HG02943 (cell line): Measurements from ENCODE around the gene SHE.

ENCODE experiments used
- ATAC-seq: cut with Tn5 transposase; IDR thresholded peaks from one replicate; pipeline ENCODE4 v1.9.1; 2021; ENCODE audit warnings: mild to moderate bottlenecking, low read depth, moderate library complexity; ENCODE audit not compliant: unreplicated experiment

The SHE gene

DNA sequence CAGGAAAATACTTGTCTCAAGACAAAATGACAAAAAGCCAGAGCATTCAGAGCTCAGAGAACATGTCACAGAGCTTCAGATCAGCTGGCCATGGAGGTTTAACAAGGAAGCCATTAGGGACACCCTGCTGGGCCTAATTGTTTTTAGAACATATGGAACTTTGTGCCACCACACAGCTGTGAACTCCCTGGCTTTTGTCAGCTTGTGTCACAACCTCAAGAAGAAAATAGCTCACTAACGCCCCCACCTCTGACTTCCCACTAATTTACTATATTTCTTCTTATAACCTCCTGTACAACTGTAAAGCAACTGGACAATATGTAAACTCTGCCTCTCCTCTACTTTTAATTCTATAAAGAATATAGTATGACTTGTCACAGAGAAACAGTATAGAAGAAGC, 21.2 kb downstream of the SHE start:
- ATAC-seq = no peak

DNA sequence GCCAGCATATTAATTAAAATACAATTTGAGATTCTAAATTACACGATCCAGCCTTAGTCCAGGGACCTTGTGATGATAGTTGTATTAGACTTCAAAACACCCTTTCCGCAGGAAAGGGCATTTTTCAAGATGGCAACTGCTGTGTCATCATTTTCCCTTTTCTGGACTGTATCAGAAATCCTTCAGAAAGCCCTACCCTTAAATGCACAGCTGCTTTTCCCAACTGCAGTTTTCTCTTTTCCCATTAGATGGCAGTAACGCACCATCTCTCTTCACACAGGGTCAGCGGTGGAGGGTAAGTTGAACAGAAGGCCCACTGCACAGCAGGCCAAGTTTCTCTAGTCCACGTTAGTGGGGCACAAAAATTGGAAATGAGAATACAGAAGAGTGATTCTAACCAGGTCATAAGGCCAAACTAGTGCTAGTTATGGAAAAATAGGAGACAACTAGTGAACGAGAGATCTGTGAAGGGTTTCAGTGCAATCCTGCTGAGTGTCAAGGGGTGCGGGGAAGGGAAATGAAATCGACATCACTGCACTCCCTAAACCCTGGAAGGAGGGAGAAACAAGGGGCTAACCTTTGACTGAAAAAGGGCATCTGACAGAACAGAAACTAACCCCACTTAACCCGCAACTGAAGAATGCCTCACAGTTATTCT, 22.3 kb downstream of the SHE start:
- no peak for ATAC-seq

DNA sequence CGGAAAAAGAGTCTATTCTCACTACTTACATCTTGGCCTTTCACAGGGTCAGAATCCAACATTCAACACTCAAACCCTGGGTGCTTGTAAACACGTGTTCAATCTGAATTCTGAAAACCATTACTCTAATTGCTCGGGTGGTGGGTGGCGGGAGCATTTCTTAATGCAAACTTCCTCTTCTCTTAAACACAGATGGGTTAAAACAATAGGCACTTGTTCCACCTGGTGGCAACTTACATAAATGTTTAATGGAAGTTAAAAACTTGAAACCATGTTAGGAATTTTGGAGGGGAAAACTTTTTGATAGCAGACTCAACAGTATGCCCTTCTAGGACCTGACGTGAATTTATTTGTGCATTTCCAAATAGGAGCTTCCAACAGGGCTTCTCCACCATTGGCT, 23.6 kb downstream of the SHE start:
- no peak for ATAC-seq

DNA sequence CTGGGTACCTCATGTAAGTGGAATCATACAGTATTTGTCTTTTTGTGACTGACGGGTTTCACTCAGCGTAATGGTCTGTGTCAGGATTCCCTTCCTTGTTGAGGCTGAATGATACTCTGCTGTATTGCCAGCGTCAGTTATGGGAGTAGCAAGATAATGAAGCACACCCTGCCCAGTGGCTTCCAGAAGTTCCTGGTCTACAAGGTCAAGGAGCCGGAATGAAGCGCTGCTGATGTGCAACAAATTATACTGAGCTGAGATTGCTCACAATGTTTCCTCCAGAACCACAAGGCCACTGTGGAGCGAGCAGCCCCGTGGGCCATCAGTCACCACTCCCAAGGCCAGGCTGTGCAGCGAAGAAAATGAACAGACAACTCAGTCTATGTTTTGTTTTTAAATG, 24.2 kb downstream of the SHE start:
- no peak for ATAC-seq

DNA sequence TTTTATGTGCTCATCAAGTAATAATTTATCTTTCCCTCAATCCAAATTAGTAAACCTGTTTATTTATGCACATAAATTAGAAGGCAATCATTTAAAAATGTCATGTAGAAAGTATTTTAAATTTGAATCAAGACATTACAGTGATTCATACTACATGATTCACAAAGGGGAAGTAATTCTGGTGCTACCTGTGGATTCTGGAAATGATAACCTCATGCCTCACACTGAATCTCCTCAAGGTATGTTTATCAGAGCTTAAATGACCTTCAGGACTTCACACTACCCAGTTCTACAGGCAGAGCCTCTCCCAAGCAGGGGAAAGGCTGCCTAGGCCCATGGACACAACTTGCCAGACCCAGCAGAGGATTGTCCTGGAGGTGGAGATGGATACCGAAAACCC, 25.4 kb downstream of the SHE start:
- ATAC-seq = no peak

DNA sequence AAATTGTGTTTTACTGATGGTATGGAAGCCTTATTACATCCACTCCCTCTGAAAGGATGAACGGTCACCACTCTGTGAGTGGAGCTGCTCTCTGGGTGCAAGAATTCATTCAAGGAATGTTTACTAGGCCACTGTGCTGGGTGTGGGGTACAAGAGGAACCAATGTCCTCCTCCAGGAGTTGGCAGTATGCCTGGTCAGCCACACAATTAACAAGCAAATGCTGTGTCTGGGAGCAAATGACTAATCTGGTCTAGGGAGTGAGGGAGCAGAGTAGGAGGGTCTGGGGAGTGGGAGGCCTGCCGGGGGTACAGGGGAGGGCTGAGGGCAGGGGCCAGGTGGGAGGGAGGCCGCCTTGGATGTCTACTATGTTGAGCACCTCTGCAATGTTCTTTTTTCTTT, 27.4 kb downstream of the SHE start:
- no peak for ATAC-seq

DNA sequence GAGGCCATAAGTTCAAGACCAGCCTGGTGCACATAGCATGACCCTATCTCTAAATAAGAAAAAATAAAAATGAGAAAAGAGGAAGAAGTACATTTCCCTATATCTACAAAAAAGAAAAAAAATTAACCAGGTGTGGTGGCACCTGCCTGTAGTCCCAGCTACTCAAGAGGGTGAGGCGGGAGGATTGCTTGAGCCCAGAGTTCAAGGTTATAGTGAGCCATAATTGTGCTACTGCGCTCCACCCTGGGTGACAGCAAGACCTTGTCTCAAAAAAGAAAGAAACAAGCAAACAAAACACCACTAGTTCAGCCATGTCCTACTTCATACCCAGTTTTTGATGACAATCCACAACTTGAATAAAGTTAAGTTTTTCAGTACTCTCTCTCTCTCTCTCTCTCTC, 30.9 kb downstream of the SHE start:
- ATAC-seq = no peak

DNA sequence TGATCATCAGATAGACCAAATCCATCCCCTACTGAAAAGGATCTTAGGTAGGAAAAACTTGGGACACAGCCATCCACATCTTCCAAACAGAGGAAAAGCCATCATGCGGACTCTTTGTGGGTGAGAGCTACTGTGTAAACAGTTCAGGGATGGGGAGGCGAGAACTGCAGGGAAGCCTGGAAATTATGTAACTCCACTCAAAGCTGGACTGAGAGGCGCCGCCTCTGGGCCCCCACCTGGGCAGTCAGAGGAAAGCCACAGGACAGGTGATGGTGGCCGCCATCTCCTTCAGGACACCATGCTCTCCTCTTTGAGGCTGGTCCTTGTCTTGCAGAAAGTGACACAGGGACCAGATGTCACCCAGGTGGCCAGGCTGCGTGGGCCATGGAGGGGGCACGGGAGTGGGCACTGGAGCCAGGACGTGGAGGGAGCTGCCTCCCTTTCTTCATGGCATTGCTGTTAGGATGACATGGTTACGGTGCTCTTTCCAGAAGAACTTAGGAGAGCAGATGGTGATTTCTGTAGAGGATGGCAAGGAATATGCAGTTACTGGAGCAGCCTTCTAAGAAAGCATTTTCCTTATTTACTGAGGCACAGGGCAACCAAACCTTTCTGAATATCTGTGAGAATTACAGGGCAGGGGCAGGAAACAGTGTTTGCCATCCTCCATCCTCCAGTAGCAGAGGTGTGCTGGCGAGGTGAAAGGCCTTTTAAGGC, 32.2 kb downstream of the SHE start:
- no peak for ATAC-seq

DNA sequence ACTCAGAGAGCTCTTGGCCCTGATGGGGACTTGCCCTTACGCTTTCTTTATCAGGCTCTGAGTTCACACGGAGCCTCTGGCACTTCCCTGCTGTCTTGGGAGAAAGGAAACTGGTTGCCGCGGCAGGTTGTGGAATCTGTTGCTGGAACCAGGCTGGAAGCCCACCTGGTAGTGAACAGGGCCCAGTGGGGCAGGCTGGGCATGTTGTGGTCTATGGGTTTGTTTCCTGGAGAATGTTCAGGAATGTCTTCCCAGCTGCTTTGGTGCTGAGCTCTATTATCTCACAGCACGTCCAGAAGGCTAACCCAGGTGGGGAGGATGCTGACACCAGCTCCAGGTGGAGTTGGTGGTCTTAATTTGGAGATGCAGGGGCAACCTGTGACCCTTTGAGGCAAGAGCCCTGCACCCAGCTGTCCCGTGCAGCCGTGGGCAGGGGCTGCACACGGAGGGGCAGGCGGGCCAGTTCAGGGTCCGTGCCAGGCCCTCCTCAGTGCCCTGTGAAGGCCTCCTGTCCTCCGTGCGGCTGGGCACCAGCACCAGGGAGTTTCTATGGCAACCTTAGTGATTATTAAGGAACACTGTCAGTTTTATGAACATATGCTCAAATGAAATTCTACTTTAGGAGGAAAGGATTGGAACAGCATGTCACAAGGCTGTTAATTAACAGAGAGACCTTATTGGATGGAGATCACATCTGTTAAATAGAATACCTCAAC, 33.5 kb downstream of the SHE start:
- no peak for ATAC-seq

DNA sequence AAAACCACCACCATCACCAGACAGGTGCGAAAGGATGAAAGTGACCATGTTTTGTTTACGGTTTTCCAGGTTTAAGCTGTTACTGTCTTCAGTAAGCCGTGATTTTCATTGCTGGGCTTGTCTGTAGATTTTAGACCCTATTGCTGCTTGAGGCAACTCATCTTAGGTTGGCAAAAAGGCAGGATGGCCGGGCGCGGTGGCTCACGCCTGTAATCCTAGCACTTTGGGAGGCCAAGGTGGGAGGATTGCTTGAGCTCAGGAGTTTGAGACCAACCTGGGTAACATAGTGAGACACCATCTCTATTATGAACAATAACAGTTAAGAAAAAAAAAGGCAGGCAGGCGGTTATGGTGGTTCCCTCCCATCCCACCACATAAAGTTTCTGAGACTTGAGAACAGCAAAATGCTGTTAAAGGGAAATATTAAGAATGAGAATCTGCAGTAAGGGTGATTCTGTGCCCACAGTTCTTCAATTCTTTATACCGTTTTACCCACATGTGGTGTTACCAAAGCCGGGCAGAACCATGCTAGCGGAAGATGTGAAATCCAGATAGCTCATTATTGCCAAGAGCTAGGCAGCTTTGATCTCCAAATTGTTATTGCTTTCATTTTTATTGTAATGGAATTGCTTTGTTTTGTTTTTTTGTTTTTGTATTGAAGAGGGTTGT, 34.6 kb downstream of the SHE start:
- no peak for ATAC-seq

DNA sequence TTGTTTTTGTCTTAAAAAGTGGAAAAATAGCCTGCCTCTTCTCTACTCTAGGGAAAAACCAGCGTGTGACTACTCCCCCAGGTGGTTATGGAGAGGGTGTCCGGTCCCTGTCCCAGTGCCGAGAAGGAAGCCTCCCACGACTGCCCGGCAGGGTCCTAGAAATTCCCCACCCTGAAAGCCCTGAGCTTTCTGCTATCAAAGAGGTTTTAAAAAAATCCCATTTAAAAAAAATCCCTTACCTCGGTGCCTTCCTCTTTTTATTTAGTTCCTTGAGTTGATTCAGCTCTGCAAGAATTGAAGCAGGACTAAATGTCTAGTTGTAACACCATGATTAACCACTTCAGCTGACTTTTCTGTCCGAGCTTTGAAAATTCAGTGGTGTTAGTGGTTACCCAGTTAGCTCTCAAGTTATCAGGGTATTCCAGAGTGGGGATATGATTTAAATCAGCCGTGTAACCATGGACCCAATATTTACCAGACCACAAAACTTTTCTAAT, 35.2 kb downstream of the SHE start:
- no peak for ATAC-seq

DNA sequence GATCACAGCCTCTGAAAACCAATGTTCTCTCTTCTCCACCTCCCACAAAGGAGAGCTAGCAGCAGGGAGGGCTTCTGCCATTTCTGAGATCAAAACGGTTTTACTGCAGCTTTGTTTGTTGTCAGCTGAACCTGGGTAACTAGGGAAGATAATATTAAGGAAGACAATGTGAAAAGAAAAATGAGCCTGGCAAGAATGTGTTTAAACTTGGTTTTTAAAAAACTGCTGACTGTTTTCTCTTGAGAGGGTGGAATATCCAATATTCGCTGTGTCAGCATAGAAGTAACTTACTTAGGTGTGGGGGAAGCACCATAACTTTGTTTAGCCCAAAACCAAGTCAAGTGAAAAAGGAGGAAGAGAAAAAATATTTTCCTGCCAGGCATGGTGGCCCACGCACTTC, 36.0 kb downstream of the SHE start:
- no peak for ATAC-seq

DNA sequence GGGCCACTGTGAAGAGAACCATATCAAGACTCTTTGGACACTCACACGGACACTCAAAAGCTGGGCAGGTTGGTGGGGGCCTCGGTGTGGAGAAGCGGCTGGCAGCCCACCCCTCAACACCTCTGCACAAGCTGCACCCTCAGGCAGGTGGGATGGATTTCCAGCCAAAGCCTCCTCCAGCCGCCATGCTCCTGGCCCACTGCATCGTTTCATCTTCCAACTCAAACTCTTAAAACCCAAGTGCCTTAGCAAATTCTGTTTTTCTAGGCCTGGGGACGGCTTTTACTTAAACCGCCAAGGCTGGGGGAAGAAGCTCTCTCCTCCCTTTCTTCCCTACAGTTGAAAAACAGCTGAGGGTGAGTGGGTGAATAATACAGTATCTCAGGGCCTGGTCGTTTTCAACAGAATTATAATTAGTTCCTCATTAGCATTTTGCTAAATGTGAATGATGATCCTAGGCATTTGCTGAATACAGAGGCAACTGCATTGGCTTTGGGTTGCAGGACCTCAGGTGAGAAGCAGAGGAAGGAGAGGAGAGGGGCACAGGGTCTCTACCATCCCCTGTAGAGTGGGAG, 36.5 kb downstream of the SHE start:
- ATAC-seq = no peak

DNA sequence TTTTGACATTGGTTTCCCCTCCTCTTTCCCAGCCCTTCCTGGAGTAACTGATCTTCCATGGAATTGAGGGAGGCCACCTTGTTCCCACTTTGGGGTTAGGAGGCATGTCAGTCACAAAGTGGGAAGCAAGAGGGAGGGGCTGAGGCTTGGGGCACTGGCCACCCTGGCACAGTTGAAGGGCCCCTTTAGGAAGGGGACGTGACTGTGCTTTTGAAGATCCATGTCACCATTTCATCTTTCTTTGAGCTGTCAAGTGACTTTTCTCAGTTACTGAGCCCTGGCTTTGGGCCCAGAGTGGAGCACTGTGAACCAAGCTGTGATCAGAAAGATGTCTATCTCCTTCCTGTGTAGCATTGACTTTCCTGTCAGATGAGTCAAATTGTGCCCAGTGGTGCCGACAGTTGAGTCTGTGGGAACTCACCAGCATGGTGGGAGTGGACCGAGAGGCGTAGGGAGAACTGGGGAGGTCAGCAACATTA, 38.7 kb downstream of the SHE start:
- ATAC-seq = no peak

DNA sequence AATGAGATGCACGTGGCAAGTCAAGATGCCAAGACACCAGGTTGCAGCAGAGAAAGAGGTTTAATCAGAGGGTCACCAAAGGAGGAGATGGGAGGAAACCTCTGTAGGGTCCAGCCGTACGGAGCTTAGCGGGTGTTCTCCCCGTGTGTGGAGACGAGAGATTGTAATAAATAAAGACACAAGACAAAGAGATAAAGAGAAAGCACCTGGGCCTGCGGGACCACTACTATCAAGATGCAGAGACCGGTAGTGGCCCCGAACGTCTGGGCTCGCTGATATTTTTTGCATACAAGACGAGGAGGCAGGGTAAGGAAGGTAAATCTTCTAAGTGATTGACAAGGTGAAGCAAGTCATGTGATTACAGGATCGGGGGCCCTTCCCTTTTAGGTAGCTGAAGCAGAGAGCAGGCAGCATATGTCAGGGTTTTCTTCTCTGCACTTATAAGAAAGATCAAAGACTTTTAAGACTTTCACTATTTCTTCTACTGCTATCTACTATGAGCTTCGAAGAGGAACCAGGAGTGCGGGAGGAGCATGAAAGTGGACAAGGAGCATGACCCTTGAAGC, 41.4 kb downstream of the SHE start:
- no peak for ATAC-seq

DNA sequence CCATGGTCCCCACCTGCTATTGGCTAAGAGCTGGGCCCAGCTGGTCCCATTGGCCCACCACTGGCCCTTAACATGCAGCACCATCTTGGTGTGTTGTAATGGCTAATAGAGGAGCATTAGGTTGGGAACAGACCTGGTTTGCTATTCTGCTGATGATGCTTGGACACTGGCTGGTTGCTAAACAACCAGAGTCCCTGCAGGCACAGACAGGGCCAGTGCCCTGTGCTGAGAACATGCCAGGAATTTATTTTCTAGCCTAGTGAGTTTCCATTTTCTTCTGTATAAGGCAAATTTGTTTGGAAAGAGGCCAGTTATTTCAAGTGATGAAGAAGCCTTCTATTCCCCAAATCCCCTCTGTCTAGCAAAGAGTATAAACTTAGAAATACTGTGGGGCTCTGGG, 43.1 kb downstream of the SHE start:
- no peak for ATAC-seq

DNA sequence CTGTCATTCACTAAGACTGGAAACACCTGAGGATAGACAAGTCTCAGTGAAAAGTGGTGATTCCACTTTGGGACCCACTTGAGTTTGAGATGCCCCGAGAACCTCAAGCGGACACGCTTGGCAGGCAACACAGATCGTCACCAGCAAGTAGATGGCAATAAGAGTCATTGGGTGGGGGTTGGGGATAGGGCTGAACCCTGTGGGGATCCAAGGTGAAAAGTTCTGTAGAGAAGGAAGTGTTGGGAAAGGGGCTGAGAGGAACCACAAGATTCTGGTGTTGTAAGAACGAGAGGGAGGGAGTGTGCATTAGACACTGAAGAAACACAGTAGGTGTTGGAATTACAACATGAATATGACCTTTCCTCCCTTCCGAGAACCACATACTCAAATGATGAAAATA, 45.6 kb downstream of the SHE start:
- no peak for ATAC-seq

DNA sequence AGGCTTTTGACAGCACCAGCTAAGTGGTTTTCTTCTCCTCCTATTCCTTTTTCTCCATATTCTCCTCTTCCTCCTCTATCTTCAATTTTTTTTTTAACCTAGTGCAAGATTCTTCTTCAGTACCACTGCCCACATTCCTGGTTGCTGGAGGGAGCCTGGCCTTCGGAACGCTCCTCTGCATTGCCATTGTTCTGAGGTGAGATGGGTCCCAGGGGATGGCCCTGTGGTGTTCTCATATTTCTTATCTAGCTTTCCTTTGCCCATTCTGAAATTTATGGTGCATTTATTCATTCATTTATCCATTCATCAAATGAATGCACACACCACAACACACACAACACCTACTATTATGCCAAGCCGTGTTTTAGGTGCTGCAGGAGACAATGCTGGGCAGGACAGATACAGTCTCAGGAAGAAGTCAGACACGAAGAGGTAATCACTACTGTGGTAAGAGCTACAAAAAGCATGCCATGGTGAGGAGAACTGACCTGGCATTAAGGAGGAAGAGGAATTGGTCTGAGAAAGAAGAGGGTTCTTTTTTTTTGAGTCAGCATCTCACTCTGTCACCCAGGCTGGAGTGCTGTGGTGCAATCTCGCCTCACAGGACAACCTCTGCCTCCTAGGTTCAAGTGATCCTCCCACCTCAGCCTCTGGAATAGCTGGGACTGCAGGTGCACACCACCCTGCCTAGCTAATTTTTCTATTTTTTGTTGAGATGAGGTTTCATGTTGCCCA, 47.7 kb downstream of the SHE start:
- ATAC-seq = no peak

DNA sequence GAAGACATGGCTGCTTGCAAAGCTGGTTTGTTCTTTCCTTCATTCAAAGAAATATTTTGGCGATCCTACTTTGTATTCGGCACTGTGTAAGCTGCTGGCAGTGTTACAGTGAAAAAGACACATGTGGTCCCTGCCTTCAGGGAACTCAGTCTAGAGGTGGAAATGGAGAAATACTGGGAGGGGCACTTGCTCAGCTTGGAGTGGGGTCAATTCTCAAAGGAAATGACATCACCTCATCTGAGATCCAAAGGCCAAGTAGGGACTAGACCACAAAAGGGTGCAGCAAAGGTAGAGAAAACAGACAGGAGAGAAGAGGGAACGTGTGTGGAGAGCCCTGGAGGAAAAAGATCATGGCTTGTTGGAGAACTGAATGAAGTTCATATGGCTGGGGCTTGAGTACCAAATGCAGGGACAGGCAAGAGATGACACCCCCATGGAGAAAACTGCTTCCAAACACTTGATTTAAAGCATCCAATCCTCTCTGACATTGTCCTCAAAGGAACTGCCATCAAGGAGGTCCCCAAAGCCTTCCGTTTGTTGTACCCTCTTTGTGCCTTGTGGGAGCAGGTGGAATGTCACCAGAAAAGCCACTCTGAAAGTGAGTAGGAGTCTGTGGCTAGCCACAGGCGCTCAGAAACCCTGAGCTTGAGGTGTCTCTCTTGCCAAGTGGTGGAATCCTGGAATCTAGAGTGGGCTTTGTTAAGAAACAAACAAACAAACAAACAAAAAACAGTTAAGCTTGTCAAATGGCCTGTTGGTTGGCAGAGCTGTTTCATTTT, 48.4 kb downstream of the SHE start:
- no peak for ATAC-seq
